GM12873 (cell line): ENCODE measurements around the gene RGL1.

ENCODE experiments used
- CTCF ChIP-seq: IDR thresholded peaks from 2 replicates; pipeline ENCODE4 v1.5.1; 2012; ENCODE audit warnings: low read depth, mild to moderate bottlenecking, moderate library complexity, low read length, control low read depth; ENCODE audit not compliant: insufficient read depth; ENCODE audit errors: missing control alignments

RGL1 gene

GRCh38 chr1:183947988-183948387 lies 143.1 kb downstream of the RGL1 start:
- TF ChIP-seq CTCF, result no peak

- no peak for TF ChIP-seq CTCF
Measured at GRCh38 chr1:183952101-183952500, 147.2 kb downstream of the RGL1 start.

- no peak for TF ChIP-seq CTCF
Measured at GRCh38 chr1:183953031-183953430, 148.1 kb downstream of the RGL1 start.

- no peak for TF ChIP-seq CTCF
Measured at GRCh38 chr1:183954496-183954895, 149.6 kb downstream of the RGL1 start.

GRCh38 chr1:183956559-183957188 lies 151.8 kb downstream of the RGL1 start:
- peak; percentile 47 for TF ChIP-seq CTCF

GRCh38 chr1:183957216-183957830 lies 152.4 kb downstream of the RGL1 start:
- no peak for TF ChIP-seq CTCF

- no peak for TF ChIP-seq CTCF
Measured at GRCh38 chr1:183958958-183959357, 154.0 kb downstream of the RGL1 start.
